Inflammatory macrophage (primary cell): ENCODE results near the gene ABCB6.

Experiments used
- DNase-seq, 2 donors: peaks; one replicate each; pipeline ENCODE4 v3.0.0-alpha.2; 2020 to 2022

Gene ABCB6

GRCh38 chr2:219245148-219245898 lies 26.6 kb upstream of the ABCB6 start, which contains the start of the genes GLB1L and STK16:
GLB1L (minus strand) TSS chr2:219245444; CDS start chr2:219243573, 1,871 bp downstream.
STK16 (plus strand) TSS chr2:219245479; CDS start chr2:219246000, 521 bp downstream.
- peak; percentile 94 for DNase-seq

- no peak for DNase-seq
Measured at GRCh38 chr2:219244789-219245147, 26.0 kb upstream of the ABCB6 start.

- peak; percentile 68 to 76 for DNase-seq
Measured at GRCh38 chr2:219243291-219243761, 24.6 kb upstream of the ABCB6 start.

GRCh38 chr2:219234331-219234730 lies 15.6 kb upstream of the ABCB6 start:
- DNase-seq: no peak

GRCh38 chr2:219230059-219230540 lies 11.3 kb upstream of the ABCB6 start:
- DNase-seq: peak; percentile 26 to 50

DNA sequence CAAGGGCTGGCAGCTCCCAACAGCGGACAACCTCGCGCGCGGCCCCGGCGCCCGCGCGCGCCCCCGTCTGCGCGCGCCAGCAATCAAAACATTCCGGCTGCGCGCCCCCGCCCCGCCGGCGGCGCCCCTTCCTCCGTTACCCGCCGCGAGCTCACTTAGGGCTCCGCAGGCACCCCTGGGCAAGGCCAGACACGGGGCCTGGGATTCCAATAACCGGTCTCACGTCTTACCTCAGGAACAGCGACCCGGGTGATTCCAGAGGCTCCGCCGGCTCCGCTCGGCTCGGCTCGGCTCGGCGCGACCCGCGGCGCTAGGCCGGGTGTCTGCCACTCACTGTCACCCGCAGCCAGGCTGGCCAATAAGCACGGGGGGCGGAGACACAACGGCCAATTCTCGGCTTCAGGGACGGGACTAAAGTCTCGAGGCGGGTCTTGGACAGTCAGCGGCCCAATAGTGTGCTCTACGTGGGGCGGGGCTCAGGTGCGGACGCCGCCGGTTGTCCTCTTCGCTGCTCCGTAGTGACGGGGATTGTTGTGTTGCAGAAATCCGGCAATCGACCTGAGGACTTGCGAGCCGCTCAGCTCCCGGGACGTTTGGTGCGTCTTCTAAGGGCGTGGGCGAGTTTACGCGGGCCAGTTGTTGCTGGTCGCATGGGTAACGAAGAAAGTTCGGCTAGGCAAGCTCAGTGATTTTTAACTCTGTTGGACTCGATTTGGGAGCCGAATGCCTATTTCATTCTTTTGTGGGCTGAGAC lies 10.7 kb upstream of the ABCB6 start, which contains the start of the genes ANKZF1 and ATG9A:
Gene ANKZF1, plus strand, starts transcription at position 502 of the 754 bp plus-strand sequence. CDS start 452 bp downstream, outside the sequence.
Gene ATG9A, minus strand, starts transcription at position 332 of the 754 bp plus-strand sequence. CDS start 1,612 bp downstream, outside the sequence.
- DNase-seq: peak; percentile 99

DNA sequence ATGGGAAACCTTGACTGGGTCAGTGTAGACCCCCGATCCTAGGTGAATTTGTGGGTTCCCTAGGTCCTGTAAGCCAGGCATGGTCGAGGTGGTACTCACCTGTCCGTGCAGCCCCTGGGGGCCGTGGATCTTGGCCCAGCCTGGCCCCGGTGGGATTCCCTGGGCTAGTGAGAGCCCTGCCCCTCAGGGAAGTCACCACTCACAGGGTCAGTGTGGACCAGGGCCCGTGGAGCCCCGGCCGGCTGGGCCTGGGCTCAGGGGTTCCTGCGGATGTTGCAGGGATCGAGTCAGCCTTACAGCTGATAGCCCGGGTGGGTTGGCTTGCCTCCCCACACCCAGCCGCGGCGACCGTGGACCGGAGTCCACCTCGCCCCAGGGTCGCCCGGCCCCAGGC lies 10.2 kb upstream of the ABCB6 start:
- DNase-seq: no peak

DNA sequence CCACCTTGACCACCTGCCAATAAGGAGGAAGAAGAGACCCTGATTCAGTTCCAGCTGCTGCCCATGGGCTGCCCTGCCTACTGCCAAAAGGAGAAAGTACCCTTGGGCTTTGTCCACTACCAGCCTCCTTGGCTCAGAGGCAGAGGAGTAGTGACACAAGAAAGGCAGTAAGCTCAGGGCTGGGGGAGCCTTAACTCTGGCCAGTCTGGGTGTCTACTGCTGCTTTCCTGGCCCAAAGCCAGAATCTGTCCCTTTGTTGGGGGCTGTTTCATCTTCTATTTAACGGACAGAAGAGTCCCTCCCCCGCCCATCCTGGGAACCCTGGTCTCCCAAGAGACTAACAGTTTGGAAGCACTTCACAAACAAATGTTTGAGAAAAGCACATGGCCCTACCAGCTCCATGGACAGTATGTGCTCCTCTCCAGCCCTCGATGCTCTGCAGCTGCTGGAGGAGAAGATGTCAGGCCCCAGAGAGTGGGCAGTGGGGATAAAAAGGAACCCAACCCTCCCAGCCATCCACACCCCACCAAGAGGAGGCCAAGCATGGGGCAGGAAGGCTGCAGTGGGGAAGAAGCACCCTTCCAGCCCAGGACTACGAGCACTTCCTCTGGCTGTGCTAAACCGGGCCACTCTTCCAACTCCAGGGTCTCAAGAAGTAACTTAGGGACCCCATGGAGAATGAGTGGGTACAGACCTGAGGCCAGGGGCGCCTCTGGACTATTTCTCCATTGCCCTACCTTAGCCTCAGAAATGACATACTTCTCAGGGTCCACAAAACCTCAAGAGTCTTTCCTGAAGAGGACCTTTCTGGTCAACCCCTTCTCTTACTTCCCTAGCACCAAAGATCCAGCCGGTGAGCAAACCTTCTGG lies 9.5 kb upstream of the ABCB6 start:
- peak in 1 of 2 donors; percentile 46 for DNase-seq

- peak; percentile 76 to 89 for DNase-seq
Measured at GRCh38 chr2:219225350-219225749, 6.6 kb upstream of the ABCB6 start.

GRCh38 chr2:219223831-219224610 lies 5.3 kb upstream of the ABCB6 start:
- no peak for DNase-seq

- DNase-seq: no peak
Measured at GRCh38 chr2:219221957-219222518, 3.3 kb upstream of the ABCB6 start.

GRCh38 chr2:219220652-219221402 lies 2.1 kb upstream of the ABCB6 start:
- DNase-seq: no peak

DNA sequence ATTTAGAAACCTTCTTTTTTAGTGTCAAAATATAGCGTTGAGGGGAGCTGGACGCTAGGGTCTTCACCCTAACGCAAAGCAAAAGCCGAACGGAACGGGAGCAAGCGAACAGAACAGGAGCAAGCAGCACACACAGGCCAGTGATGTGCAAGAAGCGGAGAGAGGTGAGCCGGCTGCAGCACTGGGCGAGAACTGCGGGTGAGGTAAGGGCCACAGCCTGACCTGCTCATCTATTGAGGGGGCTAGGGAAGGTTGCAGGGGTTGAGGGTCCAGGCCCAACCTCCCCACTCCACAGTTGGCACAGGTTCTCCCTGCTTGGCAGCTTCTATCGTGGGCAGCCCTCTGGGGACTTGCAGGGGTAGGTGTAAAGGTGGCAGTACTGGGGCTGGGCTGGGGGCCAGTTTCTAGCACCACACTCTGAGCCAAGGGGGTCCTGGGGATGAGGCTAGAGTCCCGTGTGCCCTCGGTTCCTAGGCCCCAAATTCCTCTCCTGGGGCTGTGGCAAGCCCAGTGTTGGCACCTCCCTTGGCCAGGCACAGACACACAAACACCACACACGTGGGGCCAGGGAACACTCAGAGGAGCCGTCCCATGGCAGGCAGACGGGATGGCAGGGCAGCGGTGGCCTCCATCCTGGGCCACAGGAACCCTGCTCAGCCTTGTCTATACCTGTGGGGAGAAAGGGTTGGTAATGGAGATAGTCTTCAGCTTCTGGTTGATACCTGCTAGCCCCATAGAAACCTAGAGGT lies 1.2 kb upstream of the ABCB6 start:
- DNase-seq: no peak

DNA sequence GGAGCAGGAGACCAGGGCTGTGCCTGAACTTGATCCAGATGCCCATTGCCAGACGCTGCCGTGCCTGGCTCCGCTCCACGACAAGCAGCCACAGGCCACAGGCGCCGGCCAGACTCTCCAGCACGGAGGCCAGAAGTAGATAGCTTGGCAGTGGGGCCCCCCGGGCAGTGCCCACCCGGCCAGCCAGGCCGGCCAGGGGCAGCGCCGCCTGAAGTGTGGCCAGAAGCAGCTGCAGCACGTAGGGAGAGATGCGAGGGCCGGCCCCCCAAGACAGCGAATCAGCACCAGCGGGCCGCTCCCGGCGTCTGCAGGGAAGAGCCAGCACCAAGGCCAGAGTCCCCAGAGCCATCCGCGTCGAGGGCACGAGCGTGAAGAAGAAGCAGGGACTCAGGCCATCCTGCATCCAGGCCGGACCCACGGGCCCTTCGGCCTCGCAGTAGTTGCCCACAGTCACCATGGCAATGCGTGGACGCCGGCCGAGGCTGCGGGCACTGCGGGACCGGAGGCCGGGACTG lies 484 bp downstream of the ABCB6 start:
- peak; percentile 17 to 54 for DNase-seq

- no peak for DNase-seq
Measured at GRCh38 chr2:219216535-219216915, 2.2 kb downstream of the ABCB6 start.

- DNase-seq: no peak
Measured at GRCh38 chr2:219215871-219216534, 2.8 kb downstream of the ABCB6 start.

- DNase-seq: no peak
Measured at GRCh38 chr2:219214786-219215185, 4.0 kb downstream of the ABCB6 start.

DNA sequence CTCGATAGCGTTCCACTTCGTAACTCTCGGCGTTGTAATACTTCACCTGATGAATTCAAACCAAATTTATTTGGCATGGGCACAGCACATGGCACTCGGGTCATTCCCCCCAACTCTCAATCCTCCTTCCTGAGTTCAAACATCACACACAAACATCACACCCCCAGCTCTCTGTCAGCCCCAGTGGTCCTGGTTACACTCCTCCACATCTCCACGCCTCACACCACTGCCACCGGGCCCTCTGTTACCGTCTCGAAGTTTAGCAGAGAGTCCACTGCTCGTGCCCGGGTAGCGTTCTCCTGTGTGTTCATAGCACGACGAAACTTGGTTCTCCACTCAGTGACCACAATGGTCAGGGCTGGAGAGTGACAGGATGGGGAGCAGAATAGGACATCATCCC lies 4.6 kb downstream of the ABCB6 start:
- DNase-seq: no peak
